Esophagus (tissue), 2 donors: ENCODE data around the gene DNAJB8. TPM values are rescaled to one million over a fixed set of nuclear protein-coding genes. Genes with fewer than 3 reads are reported as not detected.
A peak's percentile ranks its signal among the peaks of the same experiment; 100 is the strongest.

Source experiments
- H3K27ac ChIP-seq, 2 donors: one replicate each; pipeline ENCODE4 v1.5.1; 2013; ENCODE audit warnings: low read depth in 2 of 2, mild to moderate bottlenecking in 2 of 2, inconsistent platforms in 1 of 2, low read length in 1 of 2, moderate library complexity in 1 of 2
- H3K27me3 ChIP-seq, 2 donors: one replicate each; pipeline ENCODE4 v1.6.1; 2013; ENCODE audit warnings: low read length in 2 of 2, control low read depth in 1 of 2, mild to moderate bottlenecking in 1 of 2; ENCODE audit not compliant: insufficient read depth in 2 of 2, control insufficient read depth in 1 of 2
- H3K36me3 ChIP-seq, 2 donors: one replicate each; pipeline ENCODE4 v1.6.1; 2013; ENCODE audit warnings: low read length in 1 of 2; ENCODE audit not compliant: control insufficient read depth in 2 of 2, insufficient read depth in 2 of 2
- H3K4me1 ChIP-seq, 2 donors: one replicate each; pipeline ENCODE4 v1.6.1; 2013; ENCODE audit warnings: low read length in 1 of 2; ENCODE audit not compliant: control insufficient read depth in 2 of 2, insufficient read depth in 2 of 2
- H3K4me3 ChIP-seq, 2 donors: one replicate each; pipeline ENCODE4 v1.5.1; 2013; ENCODE audit warnings: low read length in 2 of 2, mild to moderate bottlenecking in 2 of 2, low read depth in 1 of 2, moderate library complexity in 1 of 2
- H3K9me3 ChIP-seq, 2 donors: one replicate each; pipeline ENCODE4 v1.6.1; 2013; ENCODE audit warnings: mild to moderate bottlenecking in 2 of 2, low read depth in 1 of 2, low read length in 1 of 2, moderate library complexity in 1 of 2; ENCODE audit not compliant: control insufficient read depth in 2 of 2, insufficient read depth in 1 of 2
- WGBS, 2 donors: extraction: QIAGEN DNeasy Blood & Tissue Kit; methylation state at CpG; one replicate each; pipeline ENCODE4 v1.1.7; 2013; 5-methylcytosine and 5-hydroxymethylcytosine counted together
- polyA plus RNA-seq, 2 donors: library from polyadenylated mRNA; stranded (reverse); fragments of 200-250 nt; gene quantifications; one replicate each; pipeline ENCODE4 v1.2.3, GENCODE V29; 2013
- donor health status: healthy with polysubstance abuse.
- donor health status: Bipolar disorder and iron deficiency.

DNAJB8 gene
- polyA plus RNA-seq, 2 donors = not detected

DNA sequence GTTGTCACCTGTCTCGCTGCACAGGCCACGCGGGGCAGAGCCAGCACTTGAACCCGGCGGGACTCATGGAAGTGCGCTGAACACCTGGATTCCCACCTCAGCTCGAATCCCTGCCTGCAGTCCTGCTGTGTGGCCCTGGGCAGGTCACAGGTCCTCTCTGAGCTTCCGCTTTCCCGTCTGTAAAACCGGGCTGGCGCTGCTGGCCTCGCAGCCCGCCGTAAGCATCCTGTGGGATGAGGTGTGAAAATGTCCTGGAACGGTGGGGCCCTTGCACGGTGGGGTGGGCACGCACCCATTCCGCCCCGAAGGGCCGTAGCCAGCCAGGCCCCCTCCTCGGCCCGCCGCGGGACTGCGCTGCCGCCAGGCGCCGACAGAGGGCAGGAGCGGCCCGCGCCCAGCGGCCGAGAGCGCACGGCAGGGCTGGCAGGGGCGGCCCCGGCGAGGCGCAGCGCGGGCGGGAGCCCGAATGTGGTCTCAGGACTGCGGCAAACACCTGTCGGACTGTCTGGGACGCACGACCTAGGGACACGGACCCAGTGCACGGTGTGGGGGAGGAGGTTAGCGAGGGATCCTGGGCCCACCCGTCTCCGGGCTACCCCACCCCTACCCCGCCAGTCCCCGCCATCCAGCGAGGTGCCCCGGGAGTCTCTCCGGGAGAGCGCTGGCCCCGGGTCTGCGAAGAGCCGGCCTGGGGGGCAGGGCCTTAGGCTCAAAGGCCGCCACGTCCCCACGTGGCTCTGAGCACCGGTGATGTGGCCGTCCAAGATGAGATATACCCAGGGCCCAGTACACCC is 40.4 kb downstream of the DNAJB8 start:
- 10 to 13% methylated on average over 56 to 66 of the region's 66 CpGs for WGBS, 2 donors
- Histone ChIP-seq H3K4me1 (peaks cover 2% of the 10 kb centered on the region in 2 donors), H3K27ac (no peak overlapping the region), H3K4me3 (peak overlapping the region; percentile 2 to 28), H3K36me3 (no peaks in the 10 kb centered on the region), H3K9me3 (no peaks in the 10 kb centered on the region), H3K27me3 (peaks cover 0 to 1% of the 10 kb centered on the region in 2 donors)

DNA sequence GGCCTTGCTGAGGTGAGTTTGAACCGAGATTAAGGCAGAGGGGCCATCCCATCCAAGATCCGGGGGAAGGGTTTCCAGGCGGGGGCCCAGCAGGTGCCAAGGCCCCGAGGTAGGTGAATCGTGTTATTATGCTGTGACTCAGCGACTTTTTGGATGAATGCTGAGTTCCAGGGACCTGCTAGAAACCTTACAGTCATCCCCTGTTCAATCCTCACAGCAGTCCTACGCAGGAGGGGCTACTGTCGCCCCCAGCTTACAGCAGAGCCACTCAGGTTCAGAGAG is 40.9 kb downstream of the DNAJB8 start:
- no peak overlapping the region for H3K4me3 ChIP-seq

DNA sequence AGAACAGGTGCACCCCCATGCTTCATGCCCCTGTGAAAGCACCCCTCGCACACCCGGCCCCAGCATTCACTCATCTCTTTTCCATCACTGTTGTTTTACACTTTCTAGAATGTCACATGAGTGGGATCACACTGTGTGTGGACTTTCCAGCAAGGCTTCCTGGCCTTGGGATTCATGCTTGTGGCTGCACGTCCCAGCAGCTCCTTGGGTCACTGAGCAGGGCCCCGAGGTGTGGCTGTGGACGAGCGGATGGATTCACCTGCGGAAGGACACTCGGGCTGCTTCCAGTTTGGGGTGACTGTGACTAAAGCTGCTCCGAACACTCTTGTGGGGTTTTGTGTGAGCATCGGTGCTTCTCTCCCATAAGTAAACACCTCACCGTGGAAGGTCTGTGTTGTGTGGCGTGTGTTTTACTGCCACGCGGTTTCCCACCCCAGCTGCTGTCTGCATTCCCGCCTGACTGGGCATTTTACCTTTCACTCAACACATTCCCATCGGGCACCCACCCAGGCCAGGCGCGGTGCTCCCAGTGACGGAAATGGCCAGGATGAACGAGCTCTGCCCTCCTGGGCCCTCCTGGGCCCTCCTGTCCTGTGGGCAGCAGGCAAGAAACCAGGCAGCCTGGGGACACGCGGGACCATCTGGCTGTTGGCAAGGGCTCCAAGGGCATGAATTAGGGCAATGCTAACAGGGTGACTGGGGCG is 41.4 kb downstream of the DNAJB8 start:
- WGBS, 2 donors = 83% methylated on average over 23 of the region's 23 CpGs
- no peaks in the 10 kb centered on the region for H3K9me3 ChIP-seq
- peaks cover 2% of the 10 kb centered on the region in 2 donors for H3K4me1 ChIP-seq
- H3K36me3 ChIP-seq = no peaks in the 10 kb centered on the region
- no peaks in the 10 kb centered on the region for H3K27me3 ChIP-seq
- no peak overlapping the region for H3K4me3 ChIP-seq
- no peak overlapping the region for H3K27ac ChIP-seq

More for the DNA sequence above, 40.9 kb downstream of the DNAJB8 start:
- 62 to 70% methylated on average over 8 of the region's 8 CpGs for WGBS, 2 donors
- Histone ChIP-seq H3K36me3 (no peaks in the 10 kb centered on the region), H3K27ac (no peak overlapping the region), H3K4me1 (peaks cover 2% of the 10 kb centered on the region in 2 donors), H3K9me3 (no peaks in the 10 kb centered on the region), H3K27me3 (no peaks in the 10 kb centered on the region)

DNA sequence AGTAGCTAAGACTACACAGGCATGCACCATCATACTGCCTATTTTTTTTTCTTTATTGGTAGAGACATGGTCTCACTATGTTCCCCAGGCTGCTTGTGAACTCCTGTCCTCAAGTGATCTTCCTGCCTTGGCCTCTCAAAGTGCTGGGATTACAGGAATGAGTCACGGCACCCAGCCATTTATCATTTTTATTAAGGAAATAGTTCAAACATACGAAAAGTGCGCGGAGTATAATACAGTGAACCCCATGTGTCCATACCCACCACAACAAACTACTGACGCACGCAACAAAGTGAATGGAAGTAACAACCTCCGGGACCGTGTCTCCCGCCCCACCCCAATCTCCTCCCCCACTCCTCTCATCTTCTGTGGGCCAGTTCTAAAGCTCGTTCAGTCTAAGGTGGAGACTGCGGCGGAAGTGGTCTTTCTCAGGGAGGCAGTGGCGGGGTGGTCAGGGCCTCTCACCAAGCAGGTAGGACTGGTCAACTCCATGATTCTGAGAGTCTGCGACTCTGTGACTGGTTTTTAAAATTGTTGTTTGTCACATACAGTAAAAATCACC is 42.1 kb downstream of the DNAJB8 start:
- 78 to 79% methylated on average over 14 of the region's 14 CpGs for WGBS, 2 donors

DNA sequence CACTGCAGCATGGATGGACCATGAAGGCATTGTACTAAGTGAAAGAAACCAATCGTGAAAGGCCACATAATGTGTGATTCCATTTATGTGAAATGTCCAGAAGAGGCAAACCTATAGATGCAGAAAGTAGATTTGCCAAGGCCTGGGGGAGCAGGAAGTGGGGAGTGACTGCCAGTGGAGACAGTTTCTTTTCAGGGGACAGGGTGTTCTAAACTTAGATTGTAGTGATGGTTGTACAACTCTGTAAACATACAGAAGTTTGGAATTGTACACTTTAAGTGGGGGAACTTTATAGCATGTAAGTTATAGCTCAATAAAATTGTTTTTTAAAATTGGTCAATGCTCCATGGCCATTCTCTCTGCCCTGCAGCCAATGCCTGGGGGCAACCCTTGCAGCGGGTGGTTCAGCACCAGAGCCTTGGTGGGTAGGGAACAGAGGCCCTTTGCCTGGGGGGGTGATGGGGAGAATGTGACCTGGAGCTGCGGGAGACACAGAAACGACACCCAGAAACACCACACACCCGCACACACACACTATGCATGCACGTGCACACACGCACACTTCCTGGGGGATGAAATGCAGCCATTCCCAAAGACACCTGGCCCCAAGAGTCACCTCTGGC is 43.1 kb downstream of the DNAJB8 start:
- Histone ChIP-seq H3K4me3 (no peak overlapping the region), H3K9me3 (no peaks in the 10 kb centered on the region), H3K27ac (no peak overlapping the region), H3K4me1 (peaks cover 2% of the 10 kb centered on the region in 2 donors), H3K27me3 (no peaks in the 10 kb centered on the region), H3K36me3 (no peaks in the 10 kb centered on the region)
- 73 to 89% methylated on average over 7 of the region's 7 CpGs for WGBS, 2 donors

More for the DNA sequence above, 42.1 kb downstream of the DNAJB8 start:
- no peak overlapping the region for H3K4me3 ChIP-seq
- no peaks in the 10 kb centered on the region for H3K27me3 ChIP-seq
- H3K9me3 ChIP-seq = no peaks in the 10 kb centered on the region
- H3K27ac ChIP-seq = no peak overlapping the region
- peaks cover 2% of the 10 kb centered on the region in 2 donors for H3K4me1 ChIP-seq
- no peaks in the 10 kb centered on the region for H3K36me3 ChIP-seq

DNA sequence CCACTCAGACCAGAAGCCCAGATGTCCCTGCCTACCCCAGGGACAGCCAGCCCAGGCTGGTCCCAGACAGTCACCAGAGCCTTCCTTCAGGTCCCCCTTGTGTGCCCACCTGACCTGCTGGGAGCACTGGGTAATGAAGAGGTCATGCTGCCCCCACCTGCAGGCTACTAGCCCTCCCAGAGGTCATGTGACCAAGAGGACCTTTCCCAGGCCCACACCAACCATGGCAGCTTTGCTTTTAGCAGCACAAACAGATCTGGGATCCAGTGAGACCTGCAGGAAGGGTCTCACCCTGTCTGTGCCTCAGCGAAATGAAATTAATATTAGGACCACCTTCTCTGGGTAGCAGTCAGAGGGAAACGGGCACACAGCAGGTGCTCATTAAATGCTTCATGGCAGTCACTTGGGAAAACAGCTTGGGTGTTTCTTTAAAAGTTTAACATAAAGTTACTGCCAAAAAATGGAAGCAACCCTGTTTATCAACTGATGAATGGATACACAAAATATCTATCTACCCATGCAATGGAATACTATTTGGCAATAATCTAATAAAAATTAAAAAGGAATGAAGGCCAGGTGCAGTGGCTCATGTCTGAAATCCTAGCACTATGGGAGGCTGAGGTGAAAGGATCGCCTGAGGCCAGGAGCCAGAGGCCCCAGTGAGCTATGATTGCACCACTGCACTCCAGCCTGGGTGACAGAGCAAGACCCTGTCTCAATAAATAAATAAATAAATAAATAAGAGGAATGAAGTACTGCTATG is 43.7 kb downstream of the DNAJB8 start:
- WGBS, 2 donors = 91 to 96% methylated on average over 3 of the region's 3 CpGs
- Histone ChIP-seq H3K9me3 (peaks cover 0 to 5% of the 10 kb centered on the region in 2 donors), H3K27me3 (no peaks in the 10 kb centered on the region), H3K36me3 (no peaks in the 10 kb centered on the region), H3K4me1 (peaks cover under 1 to 2% of the 10 kb centered on the region in 2 donors), H3K4me3 (no peak overlapping the region), H3K27ac (no peak overlapping the region)

- no peaks in the 10 kb centered on the region for H3K36me3 ChIP-seq
- H3K27ac ChIP-seq = no peak overlapping the region
- no peaks in the 10 kb centered on the region for H3K27me3 ChIP-seq
- H3K4me3 ChIP-seq = no peak overlapping the region
- 83 to 87% methylated on average over 7 of the region's 7 CpGs for whole genome bisulfite sequencing, 2 donors
- peaks cover 0 to 5% of the 10 kb centered on the region in 2 donors for H3K9me3 ChIP-seq
- peaks cover 0 to 2% of the 10 kb centered on the region in 2 donors for H3K4me1 ChIP-seq
These were observed 44.7 kb downstream of the DNAJB8 start for GRCh38 chr3:128421966-128422365.

- H3K9me3 ChIP-seq = peaks cover 0 to 5% of the 10 kb centered on the region in 2 donors
- 68 to 71% methylated on average over 11 of the region's 11 CpGs for WGBS, 2 donors
- H3K27ac ChIP-seq = no peak overlapping the region
- H3K36me3 ChIP-seq = no peaks in the 10 kb centered on the region
- H3K27me3 ChIP-seq = no peaks in the 10 kb centered on the region
- no peak overlapping the region for H3K4me3 ChIP-seq
- H3K4me1 ChIP-seq = peaks cover 0 to 2% of the 10 kb centered on the region in 2 donors
These were observed 45.3 kb downstream of the DNAJB8 start for GRCh38 chr3:128421439-128421836.
